ENCODE results near the gene NALCN.
A peak's percentile ranks its signal among the peaks of the same experiment; 100 is the strongest.

Gene NALCN

GRCh38 chr13:101190337-101190736, 226.0 kb downstream of the NALCN start:
- DNase-seq, result no peak

GRCh38 chr13:101185606-101186005, 230.7 kb downstream of the NALCN start:
- no peak for DNase-seq

- DNase-seq, result no peak
Observed at GRCh38 chr13:101181076-101181685, 235.1 kb downstream of the NALCN start.

- no peak for DNase-seq
Observed at GRCh38 chr13:101179021-101179420, 237.3 kb downstream of the NALCN start.

DNA sequence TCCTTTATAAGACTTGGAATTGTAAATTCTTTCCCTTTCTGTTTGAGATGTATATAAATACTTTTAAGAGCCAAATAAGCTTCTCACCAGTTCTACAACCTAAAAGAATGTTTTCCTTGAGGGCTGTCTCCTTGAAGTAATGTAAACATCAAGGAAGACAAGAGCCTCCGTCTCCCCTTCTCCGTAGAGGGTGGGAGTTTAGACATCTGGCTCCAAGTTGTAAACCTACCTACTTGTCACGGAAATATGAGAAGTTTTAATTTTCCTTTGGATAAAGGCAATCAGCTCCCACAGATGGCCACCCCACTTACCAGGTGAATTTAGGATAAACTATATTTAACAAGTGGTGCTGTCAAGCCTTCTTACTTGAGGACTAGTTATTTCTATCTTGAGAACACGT, 237.9 kb downstream of the NALCN start:
- no peak for DNase-seq

DNA sequence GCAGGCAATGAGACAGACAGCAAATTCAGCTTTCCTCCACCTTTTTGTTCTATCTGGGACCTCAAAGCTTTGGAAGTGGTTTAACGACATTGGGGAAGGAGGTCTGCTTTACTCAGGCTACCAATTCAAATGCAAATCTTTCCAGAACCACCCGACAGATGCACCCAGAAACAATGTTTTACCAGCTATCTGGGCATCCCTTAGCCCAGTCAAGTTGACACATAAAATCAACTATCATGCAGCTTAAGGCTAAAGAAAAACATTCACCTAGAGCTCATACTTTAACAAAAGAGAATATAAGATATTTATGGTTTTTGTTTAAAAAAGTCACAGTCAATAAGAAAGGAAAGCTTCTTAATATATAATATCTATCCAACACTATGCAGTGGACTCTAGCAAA, 246.0 kb downstream of the NALCN start:
- DNase-seq, result no peak

GRCh38 chr13:101157261-101157660, 259.0 kb downstream of the NALCN start:
- no peak for DNase-seq

DNA sequence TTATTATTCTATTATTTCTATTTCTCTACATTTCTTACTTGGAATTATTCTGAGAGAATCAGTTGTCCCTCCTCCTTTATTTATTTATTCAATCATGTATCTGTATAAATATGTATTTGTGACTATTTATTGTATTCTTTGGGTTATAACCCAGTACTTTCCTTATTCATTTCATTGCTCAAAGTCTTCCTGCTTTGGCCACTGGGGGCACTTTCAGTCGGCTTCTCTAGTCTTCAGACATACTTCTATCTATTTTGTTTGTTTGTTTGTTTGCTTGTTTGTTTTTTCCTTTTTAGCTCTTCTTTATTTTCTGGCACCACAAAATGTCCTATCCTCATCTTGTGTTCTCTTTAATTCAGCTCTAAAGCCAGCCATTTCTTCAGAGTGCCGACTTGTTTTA, 260.4 kb downstream of the NALCN start:
- DNase-seq, result no peak

DNA sequence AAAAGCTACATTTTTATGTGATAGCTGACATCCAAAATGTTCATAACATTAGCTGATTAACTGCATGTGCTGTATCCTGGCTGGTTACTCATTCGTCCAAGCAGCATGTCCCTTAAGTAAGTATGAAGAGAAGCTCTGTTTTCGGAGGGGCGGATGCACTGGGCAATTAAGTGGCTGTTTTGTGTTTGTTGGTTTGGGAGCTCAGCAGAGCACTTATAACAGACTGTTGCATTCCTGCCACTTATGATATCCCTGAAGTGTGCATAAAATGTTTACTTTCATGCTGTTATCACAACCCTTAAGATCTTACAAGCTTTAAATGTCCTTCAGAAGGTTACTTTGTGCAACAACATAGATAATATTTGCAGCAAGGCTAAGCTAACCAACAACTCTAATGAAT, 264.1 kb downstream of the NALCN start:
- no peak for DNase-seq

- DNase-seq, result no peak
Observed at GRCh38 chr13:101150998-101151397, 265.3 kb downstream of the NALCN start.

- peak in 1 of 2 experiments; percentile 26 for DNase-seq
Observed at GRCh38 chr13:101149735-101150384, 266.4 kb downstream of the NALCN start.

GRCh38 chr13:101146101-101146898, 270.0 kb downstream of the NALCN start:
- DNase-seq, result no peak

GRCh38 chr13:101144808-101145419, 271.4 kb downstream of the NALCN start:
- peak; percentile 20 to 65 for DNase-seq

- DNase-seq, result peak; percentile 16 to 22
Observed at GRCh38 chr13:101140936-101141335, 275.4 kb downstream of the NALCN start.

DNA sequence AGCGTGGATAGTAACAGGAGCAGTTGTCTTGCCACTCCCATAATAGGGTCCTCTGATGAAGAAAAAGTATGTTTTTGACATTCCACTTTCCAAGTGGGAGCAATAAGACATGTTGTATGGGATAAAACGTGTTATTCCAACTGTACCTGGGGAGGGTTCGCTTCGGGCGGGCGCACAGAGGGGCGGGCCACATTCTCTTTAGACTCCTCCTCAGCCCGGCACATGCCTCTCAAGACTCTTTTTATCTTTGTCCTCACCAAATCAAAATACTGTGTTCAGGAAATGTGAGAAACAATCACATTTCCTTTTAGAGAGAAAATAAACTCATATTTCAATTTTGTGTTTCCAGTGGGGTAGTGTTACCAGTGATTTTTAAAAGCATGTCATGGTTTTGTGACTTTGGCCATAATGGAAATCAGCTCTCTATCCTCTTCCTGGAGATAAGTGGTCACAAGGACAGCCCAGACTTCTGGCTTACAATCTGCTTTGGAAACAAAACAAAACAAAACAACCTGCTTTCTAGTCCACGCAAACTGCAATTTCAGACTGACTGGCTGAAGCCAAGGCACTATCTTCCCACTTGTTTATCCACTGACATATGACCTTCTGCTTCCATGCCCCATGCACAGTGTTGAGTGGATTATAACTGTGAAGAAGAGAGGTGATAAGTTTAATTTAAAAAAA, 276.1 kb downstream of the NALCN start:
- DNase-seq, result no peak

DNA sequence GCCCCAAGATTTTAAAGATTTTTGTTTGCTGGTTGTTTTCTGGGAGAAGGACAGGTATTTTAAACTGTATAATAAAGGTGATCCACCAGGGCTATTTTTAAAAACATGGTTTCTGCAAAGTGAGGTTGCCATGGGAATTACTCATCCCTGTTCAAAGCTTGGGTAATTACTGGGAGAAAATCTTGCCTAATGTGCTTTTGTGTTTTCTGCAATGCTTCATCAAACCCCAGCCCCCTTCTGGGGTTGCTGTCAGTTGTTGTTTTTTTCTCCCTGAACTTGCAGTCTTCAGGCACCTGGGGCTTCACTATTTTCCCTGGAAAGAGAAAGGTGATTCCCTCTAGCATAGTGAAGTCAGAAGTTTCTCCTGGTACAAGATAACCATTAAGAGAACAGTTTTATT, 277.2 kb downstream of the NALCN start:
- no peak for DNase-seq

DNA sequence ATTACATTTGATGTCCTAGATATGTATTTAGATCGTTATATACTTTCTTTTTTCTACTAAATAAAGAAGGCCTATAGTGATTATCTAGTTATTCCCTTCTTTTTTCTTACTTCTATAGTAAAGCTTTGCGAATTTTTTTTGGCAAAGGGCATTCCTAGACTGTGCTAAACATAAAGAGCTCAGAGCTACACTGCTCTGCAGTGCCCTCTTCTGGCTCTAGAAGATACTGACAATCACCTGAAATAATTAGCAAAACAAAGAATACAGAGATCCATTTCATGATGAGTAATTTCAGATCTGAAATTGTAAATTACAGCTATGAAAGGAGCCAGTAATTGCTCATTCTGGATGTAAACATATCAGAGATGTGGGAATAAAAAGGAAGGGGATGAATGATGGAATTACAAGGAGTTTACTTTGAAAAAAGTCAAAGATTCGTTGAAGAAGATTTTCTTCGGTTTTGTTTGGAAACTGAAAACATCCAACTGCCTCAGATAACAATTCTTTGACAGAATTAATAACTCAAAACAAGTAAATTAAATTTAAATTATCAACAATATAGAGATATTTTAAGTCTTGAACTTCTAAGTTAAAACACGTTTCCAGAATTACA, 288.5 kb downstream of the NALCN start:
- peak; percentile 63 to 65 for DNase-seq

DNA sequence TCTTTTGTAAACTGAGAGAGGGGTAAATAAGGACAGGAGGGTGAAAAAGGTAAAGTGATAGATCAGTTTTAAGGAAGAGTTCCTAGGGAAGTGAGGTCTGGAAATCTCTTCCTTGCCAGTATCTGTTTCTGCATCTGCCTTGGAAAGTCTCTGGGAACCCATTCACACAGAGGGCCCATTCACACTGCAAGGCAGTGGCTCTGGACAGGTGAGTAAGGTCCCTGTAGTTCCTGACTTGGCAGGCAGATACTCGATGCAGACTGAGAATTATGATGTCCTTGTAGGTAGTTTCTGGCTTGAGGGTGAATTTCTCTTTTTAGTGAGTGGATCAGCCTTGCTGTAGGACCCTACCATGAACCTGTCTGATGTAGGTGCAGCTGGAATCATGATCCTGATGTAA, 293.3 kb downstream of the NALCN start:
- DNase-seq, result no peak

- DNase-seq, result no peak
Observed at GRCh38 chr13:101121608-101122007, 294.7 kb downstream of the NALCN start.

- DNase-seq, result no peak
Observed at GRCh38 chr13:101120007-101120406, 296.3 kb downstream of the NALCN start.

DNA sequence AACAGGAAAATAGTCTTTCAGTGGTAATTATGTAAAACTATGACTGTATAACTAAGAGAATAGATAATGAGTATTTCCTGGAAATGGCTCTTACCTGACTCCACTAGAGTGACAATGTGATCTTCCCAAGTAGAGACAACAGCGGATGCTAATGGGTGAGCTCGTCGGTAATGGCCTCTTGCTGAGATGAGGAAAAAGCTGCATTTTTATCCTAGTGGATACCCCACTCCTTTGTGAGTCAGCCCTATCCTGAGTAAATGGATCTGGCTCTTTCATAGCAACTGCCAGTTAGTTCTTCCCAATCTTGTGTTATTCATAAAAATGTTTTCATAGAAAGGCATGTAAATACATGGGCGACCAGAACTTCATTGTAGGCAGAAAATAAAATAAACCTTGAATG, 299.5 kb downstream of the NALCN start:
- no peak for DNase-seq

DNA sequence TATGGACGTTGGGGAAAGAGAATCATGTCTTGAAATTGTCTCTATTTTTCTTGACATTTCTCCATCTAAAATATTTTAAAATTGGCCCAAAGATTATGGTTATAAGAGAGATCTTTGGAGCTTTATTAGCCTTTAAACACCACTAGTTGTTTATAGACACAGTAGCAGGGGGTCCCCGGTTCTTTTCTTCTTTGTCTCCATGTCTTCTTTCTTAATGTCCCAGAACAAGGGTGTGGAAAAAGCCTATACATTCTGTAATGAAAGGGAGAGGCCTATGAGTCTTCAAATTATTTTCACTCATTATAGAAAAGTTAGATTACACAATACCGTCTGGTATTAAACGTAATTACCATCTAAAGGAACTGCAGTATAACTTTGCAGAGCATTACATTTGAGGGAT, 300.0 kb downstream of the NALCN start:
- no peak for DNase-seq

GRCh38 chr13:101115762-101116171, 300.5 kb downstream of the NALCN start:
- no peak for DNase-seq
